Right lobe of liver (tissue), 6 donors: ENCODE measurements around the gene MCTP1. TPM values are rescaled to one million over a fixed set of nuclear protein-coding genes. Genes with fewer than 3 reads are reported as not detected.

Source experiments
- ATAC-seq, 4 donors: fragments of 200-7000 bp; cut with Tn5 transposase; one replicate each; pipeline ENCODE4 v1.9.1; 2020; ENCODE audit warnings: mild to moderate bottlenecking in 4 of 4, moderate library complexity in 4 of 4
- DNase-seq, 3 donors: peaks; one replicate each; pipeline ENCODE4 v3.0.0-alpha.2; 2020
- H3K27ac ChIP-seq, 3 donors: fragments of 200-600 bp; one replicate each; pipeline ENCODE4 v1.8.0; 2022
- H3K27me3 ChIP-seq, 2 donors: fragments of 200-600 bp; one replicate each; pipeline ENCODE4 v1.8.0; 2022
- H3K36me3 ChIP-seq, 4 donors: fragments of 200-600 bp; sonication (generic) in 1 of 4; one replicate each; pipeline versions ENCODE4 v1.5.1 to v1.8.0; 2017 to 2022; ENCODE audit warnings: control low read depth in 1 of 4
- H3K4me1 ChIP-seq, 4 donors: fragments of 200-600 bp; sonication (generic) in 1 of 4; one replicate each; pipeline versions ENCODE4 v1.5.1 to v1.8.0; 2017 to 2022; ENCODE audit warnings: control low read depth in 1 of 4
- H3K4me3 ChIP-seq, 3 donors: fragments of 200-600 bp; one replicate each; pipeline ENCODE4 v1.8.0; 2022
- H3K9me3 ChIP-seq, 4 donors: fragments of 200-600 bp; sonication (generic) in 1 of 4; one replicate each; pipeline versions ENCODE4 v1.5.1 to v1.8.0; 2017 to 2022; ENCODE audit warnings: control low read depth in 1 of 4
- CTCF ChIP-seq, 4 donors: fragments of 200-600 bp in 3 of 4; fragments of 450-650 bp in 1 of 4; IDR thresholded peaks; one replicate each; pipeline versions ENCODE4 v1.5.1 to v1.8.0; 2016 to 2022; ENCODE audit warnings: antibody characterized with exemption in 4 of 4, mild to moderate bottlenecking in 2 of 4
- POLR2A ChIP-seq: fragments of 450-650 bp; IDR thresholded peaks from one replicate; pipeline ENCODE4 v1.6.1; 2017; ENCODE audit warnings: antibody characterized with exemption, mild to moderate bottlenecking
- WGBS: methylation state at CpG from one replicate; pipeline ENCODE4 v1.1.6; 2018; ENCODE audit warnings: low coverage, low lambda C conversion rate; ENCODE audit not compliant: insufficient coverage; ENCODE audit errors: missing lambda C conversion rate; 5-methylcytosine and 5-hydroxymethylcytosine counted together
- intact Hi-C, 2 donors: fragments of 100-400 bp; cut with DNase I; formaldehyde crosslinking; loops; one replicate each; pipeline versions ENCODE4 v1.11.2 to v1.14.1; 2022
- total RNA-seq, 6 experiments: library from RNA; depleted of rRNA in 2 of 6; stranded (reverse); fragments of >200 nt in 2 of 6; fragmentation: NEBNext Ultra II Directional in 3 of 6; extraction: Animal tissue kit (Norgen Biotek cat#: 25700) in 3 of 6; gene quantifications; one replicate each; pipeline versions ENCODE4 v1.1.0 to v1.2.4, GENCODE V29; 2016 to 2023
- donor health status: DM: no; HTN: yes; CAD: no.
- donor health status: DM: no; HTN: no; CAD: no.
- donor health status: DM: no; HTN: no; CAD: no.
- donor health status: DM: no; HTN: yes; CAD: no.
- donor health status: DM: no; HTN: yes; CAD: no.

The MCTP1 gene
- total RNA-seq, 6 experiments from 2014 or later = 1.2 to 5.9 (median 3.5) TPM

- Histone ChIP-seq H3K4me1 (peaks cover 0 to 3% (median 0%) of the 10 kb centered on the region in 4 donors), H3K27me3 (no peaks in the 10 kb centered on the region), H3K27ac (no peak overlapping the region), H3K36me3 (no peaks in the 10 kb centered on the region), H3K9me3 (no peaks in the 10 kb centered on the region), H3K4me3 (no peak overlapping the region)
- no peak for DNase-seq
- TF ChIP-seq POLR2A = no peak
- no peak for TF ChIP-seq CTCF (IDR thresholded peaks at IDR 0.05)
- no peak for ATAC-seq
- intact Hi-C loops = no loop called here
- WGBS = 78% methylated on average over 2 of the region's 2 CpGs
Measured at GRCh38 chr5:94690778-94691177, 594.1 kb downstream of the MCTP1 start.

- TF ChIP-seq CTCF (IDR thresholded peaks at IDR 0.05) = no peak
- TF ChIP-seq POLR2A = no peak
- Histone ChIP-seq H3K9me3 (no peaks in the 10 kb centered on the region), H3K27ac (no peak overlapping the region), H3K36me3 (no peaks in the 10 kb centered on the region), H3K4me3 (no peak overlapping the region), H3K4me1 (peaks cover 0 to 3% (median 0%) of the 10 kb centered on the region in 4 donors), H3K27me3 (no peaks in the 10 kb centered on the region)
- intact Hi-C loops = no loop called here
- ATAC-seq = no peak
- no peak for DNase-seq
Measured at GRCh38 chr5:94689908-94690307, 595.0 kb downstream of the MCTP1 start.

GRCh38 chr5:94682814-94683520, 601.9 kb downstream of the MCTP1 start:
- intact Hi-C loops = no loop called here
- Histone ChIP-seq H3K36me3 (no peaks in the 10 kb centered on the region), H3K27me3 (no peaks in the 10 kb centered on the region), H3K4me3 (no peak overlapping the region), H3K4me1 (no peaks in the 10 kb centered on the region), H3K9me3 (no peaks in the 10 kb centered on the region), H3K27ac (no peak overlapping the region)
- no peak for DNase-seq
- no peak for TF ChIP-seq POLR2A
- TF ChIP-seq CTCF (IDR thresholded peaks at IDR 0.05) = no peak
- ATAC-seq = no peak
- WGBS = 85% methylated on average over 5 of the region's 5 CpGs

GRCh38 chr5:94675965-94676618, 608.8 kb downstream of the MCTP1 start:
- DNase-seq = no peak

More at GRCh38 chr5:94675965-94676618, 608.8 kb downstream of the MCTP1 start:
- no peaks in the 10 kb centered on the region for H3K4me1 ChIP-seq
- H3K36me3 ChIP-seq = no peaks in the 10 kb centered on the region
- H3K4me3 ChIP-seq = no peak overlapping the region
- no peak for TF ChIP-seq POLR2A
- no peak for TF ChIP-seq CTCF (IDR thresholded peaks at IDR 0.05)
- no peaks in the 10 kb centered on the region for H3K9me3 ChIP-seq
- no peaks in the 10 kb centered on the region for H3K27me3 ChIP-seq
- 94% methylated on average over 2 of the region's 4 CpGs for WGBS
- H3K27ac ChIP-seq = no peak overlapping the region
- ATAC-seq = no peak
- intact Hi-C loops = no loop called here
